NB4 (cell line): ENCODE data around the gene TMEM178B.

Experiments used
- MYC ChIP-seq: IDR thresholded peaks from 2 replicates; pipeline ENCODE4 v1.6.1; 2011; ENCODE audit warnings: low read depth, low read length
- POLR2A ChIP-seq: IDR thresholded peaks from 2 replicates; pipeline ENCODE4 v1.6.1; 2011; ENCODE audit warnings: mild to moderate bottlenecking; ENCODE audit not compliant: insufficient read length; ENCODE audit errors: extremely low read depth
- TF ChIP-seq, protein P1 (sequence below): IDR thresholded peaks from one replicate; pipeline ENCODE4 v1.5.1; 2012; ENCODE audit warnings: low read depth, low read length
- TF ChIP-seq, protein P2 (sequence below): IDR thresholded peaks from 2 replicates; pipeline ENCODE4 v1.6.1; 2011; ENCODE audit warnings: low read depth, low read length

DNA sequence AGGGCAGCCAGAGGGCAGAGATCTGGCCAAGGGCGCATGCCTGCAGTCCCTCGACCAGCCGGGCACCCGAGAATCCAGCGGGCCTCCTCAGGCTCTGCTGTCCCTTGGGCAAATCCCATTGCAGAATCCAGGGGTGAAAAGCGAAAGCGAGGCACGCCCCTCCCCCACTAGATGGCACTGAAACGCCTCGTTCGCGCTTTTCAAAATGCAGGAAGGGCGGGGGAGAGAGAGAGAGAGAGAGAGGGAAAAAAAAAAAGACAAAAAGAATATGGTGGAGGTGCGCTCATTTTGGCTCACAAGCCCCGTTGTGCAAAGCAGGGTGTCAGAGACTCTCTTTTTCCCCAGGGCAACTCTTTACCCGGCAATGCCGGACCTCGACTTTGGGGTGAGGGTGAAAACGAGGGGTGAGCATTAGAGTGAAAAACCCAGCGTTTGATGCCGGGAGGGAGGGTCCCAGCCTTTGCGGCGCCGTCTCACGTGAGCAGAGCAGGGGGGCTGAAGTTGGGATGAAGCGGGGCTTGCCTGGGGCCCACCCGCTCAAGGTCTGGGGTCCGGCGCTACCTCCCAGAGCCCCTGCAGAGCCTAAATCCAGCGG lies 2.5 kb upstream of the TMEM178B start:
- TF ChIP-seq, protein P1, sequence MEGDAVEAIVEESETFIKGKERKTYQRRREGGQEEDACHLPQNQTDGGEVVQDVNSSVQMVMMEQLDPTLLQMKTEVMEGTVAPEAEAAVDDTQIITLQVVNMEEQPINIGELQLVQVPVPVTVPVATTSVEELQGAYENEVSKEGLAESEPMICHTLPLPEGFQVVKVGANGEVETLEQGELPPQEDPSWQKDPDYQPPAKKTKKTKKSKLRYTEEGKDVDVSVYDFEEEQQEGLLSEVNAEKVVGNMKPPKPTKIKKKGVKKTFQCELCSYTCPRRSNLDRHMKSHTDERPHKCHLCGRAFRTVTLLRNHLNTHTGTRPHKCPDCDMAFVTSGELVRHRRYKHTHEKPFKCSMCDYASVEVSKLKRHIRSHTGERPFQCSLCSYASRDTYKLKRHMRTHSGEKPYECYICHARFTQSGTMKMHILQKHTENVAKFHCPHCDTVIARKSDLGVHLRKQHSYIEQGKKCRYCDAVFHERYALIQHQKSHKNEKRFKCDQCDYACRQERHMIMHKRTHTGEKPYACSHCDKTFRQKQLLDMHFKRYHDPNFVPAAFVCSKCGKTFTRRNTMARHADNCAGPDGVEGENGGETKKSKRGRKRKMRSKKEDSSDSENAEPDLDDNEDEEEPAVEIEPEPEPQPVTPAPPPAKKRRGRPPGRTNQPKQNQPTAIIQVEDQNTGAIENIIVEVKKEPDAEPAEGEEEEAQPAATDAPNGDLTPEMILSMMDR = peak; percentile 34
- TF ChIP-seq POLR2A (no peak), MYC (no peak)
- TF ChIP-seq, protein P2, sequence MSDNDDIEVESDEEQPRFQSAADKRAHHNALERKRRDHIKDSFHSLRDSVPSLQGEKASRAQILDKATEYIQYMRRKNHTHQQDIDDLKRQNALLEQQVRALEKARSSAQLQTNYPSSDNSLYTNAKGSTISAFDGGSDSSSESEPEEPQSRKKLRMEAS = no peak
